B cell (primary cell): Measurements from ENCODE around the gene SLC9A9.

Experiments used
- EZH2 ChIP-seq: IDR thresholded peaks from 2 replicates; pipeline ENCODE4 v1.6.1; 2012; ENCODE audit warnings: borderline replicate concordance, low read depth, mild to moderate bottlenecking, moderate library complexity, low read length; ENCODE audit not compliant: insufficient read depth, poor library complexity, severe bottlenecking
- TF ChIP-seq, protein P1 (sequence below): fragments of 200-600 bp; IDR thresholded peaks from one replicate; pipeline ENCODE4 v1.8.0; 2022; ENCODE audit warnings: antibody characterized with exemption, mild to moderate bottlenecking

DNA sequence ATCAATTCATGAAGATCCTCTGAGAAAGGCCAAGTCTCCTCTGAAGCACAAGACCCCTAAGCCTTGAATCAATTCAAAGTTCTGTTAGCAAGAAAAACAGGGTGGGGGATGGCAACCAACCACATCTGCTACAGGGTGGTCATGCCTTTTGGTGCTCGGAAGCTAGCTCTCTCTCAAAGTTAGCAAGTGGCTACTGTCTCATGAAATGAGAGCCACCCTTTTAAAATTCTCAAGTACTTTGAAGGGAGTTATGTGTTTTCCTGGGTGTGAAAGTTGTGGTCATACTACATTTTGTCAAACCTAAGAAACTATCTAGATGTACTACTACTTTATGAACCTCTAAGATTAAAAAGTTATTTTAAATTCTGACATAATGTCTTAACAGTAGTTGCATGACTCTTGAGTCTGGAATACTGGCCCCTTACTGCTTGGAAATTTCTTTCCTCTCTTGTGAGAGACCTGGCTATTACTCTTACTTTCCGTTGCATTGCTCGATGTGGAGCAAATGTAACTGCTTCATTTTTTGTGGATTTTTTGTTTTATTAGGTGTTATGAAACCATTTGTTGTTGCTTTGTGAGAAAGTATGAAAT lies 612.6 kb downstream of the SLC9A9 start:
- TF ChIP-seq, protein P1, sequence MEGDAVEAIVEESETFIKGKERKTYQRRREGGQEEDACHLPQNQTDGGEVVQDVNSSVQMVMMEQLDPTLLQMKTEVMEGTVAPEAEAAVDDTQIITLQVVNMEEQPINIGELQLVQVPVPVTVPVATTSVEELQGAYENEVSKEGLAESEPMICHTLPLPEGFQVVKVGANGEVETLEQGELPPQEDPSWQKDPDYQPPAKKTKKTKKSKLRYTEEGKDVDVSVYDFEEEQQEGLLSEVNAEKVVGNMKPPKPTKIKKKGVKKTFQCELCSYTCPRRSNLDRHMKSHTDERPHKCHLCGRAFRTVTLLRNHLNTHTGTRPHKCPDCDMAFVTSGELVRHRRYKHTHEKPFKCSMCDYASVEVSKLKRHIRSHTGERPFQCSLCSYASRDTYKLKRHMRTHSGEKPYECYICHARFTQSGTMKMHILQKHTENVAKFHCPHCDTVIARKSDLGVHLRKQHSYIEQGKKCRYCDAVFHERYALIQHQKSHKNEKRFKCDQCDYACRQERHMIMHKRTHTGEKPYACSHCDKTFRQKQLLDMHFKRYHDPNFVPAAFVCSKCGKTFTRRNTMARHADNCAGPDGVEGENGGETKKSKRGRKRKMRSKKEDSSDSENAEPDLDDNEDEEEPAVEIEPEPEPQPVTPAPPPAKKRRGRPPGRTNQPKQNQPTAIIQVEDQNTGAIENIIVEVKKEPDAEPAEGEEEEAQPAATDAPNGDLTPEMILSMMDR: no peak
- TF ChIP-seq EZH2: no peak
